ENCODE data around the gene FAM174A. TPM values are rescaled to one million over a fixed set of nuclear protein-coding genes. Genes with fewer than 3 reads are reported as not detected.

The FAM174A gene
- total and polyA plus RNA-seq, 8 donors, result 0.89 to 32.7 (median 17.2) TPM

DNA sequence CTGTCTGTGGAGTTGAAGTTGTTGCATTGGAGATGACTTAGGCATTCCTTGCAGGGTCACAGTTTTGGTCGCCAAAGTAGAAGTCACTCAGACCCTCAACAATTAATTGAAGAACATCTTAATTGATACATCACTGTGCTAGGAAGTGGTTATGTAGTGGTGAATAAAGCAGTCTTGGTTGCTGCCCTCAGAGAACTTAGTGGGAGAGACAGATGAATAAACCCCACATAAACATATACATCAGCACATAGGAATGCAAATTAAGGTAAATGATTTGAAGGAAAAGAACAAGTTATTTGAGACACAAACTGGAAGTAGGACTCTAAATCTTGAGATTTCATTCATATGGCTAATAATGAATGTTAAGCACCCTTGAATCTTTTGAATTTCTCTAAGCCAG is 25.7 kb downstream of the FAM174A start:
- DNase-seq, result no peak
- no peak overlapping the region for H3K27ac ChIP-seq
- no peaks in the 10 kb centered on the region for H3K27me3 ChIP-seq
- no peaks in the 10 kb centered on the region for H3K9me3 ChIP-seq
- peaks cover 0 to 28% (median 23%) of the 10 kb centered on the region in 4 donors for H3K36me3 ChIP-seq
- intact Hi-C loops (cut with DNase I; ENCODE audit: low total_unique reads), result no loop called here
- TF ChIP-seq POLR2A (IDR thresholded peaks at IDR 0.05), result no peak
- no peak for TF ChIP-seq EP300 (IDR thresholded peaks at IDR 0.05)
- no peak for TF ChIP-seq POLR2AphosphoS5 (IDR thresholded peaks at IDR 0.05)
- TF ChIP-seq, protein P1, sequence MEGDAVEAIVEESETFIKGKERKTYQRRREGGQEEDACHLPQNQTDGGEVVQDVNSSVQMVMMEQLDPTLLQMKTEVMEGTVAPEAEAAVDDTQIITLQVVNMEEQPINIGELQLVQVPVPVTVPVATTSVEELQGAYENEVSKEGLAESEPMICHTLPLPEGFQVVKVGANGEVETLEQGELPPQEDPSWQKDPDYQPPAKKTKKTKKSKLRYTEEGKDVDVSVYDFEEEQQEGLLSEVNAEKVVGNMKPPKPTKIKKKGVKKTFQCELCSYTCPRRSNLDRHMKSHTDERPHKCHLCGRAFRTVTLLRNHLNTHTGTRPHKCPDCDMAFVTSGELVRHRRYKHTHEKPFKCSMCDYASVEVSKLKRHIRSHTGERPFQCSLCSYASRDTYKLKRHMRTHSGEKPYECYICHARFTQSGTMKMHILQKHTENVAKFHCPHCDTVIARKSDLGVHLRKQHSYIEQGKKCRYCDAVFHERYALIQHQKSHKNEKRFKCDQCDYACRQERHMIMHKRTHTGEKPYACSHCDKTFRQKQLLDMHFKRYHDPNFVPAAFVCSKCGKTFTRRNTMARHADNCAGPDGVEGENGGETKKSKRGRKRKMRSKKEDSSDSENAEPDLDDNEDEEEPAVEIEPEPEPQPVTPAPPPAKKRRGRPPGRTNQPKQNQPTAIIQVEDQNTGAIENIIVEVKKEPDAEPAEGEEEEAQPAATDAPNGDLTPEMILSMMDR (IDR thresholded peaks at IDR 0.05), result no peak
- WGBS, 5 donors, result 95 to 100% (median 100%) methylated on average over 1 of the region's 1 CpG
- no peaks in the 10 kb centered on the region for H3K4me1 ChIP-seq
- H3K4me3 ChIP-seq, result no peak overlapping the region

DNA sequence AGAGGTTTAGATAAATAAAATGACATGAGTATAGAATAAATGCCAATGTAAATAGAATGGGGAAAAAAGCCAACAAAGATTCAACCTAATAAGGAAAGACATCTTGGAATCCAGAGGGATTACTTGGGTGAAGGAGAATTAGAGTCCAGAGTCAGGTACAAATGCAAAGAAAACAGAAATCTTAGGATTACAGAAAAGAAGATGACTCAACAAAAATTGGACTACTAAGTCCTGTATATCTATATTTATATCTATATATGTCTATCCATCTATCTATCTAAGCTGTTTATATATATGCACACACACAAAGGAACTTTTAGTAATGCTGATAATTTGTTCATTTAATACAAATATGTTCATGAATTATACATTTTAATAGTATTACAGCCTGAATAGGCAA is 27.6 kb downstream of the FAM174A start:
- Histone ChIP-seq H3K27me3 (no peaks in the 10 kb centered on the region), H3K36me3 (peaks cover 0 to 28% (median 23%) of the 10 kb centered on the region in 4 donors), H3K4me1 (no peaks in the 10 kb centered on the region), H3K9me3 (no peaks in the 10 kb centered on the region), H3K4me3 (no peak overlapping the region), H3K27ac (no peak overlapping the region)
- no peak for DNase-seq
- intact Hi-C loops (cut with DNase I; ENCODE audit: low total_unique reads), result no loop called here
- TF ChIP-seq, protein P1 (IDR thresholded peaks at IDR 0.05), result no peak

DNA sequence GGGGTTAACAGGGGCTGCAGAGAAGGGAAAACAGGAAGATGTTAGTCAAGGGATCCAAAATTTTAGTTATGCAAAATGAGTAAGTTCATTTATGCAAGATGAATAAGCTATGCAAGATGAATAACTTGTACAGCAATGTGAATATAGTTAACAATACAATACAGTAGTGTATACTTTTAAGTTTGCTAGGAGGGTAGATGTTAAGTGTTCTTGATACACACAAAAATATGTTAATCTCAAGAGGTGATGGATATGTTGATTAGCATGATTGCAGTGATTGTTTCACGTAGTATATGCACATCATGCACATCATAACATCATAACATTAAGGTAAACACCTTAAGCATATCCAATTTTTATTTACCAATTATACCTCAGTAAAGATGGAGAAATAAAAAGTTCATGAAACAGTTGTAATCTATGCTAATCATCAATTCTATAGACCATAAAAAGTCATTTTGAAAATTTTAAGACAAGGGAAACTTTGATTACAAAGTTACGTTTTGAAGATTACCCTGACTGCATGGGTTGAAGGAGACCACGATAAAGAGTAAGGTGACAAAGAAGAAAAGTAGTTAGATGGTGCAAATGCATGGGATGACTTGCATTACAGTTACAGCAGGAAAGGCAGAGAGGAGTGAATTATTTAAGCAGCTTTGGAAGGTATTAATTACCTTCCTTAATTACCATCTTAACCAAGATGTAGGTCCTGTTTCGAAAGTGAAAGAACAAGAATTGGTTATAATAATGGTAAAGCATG is 31.4 kb downstream of the FAM174A start:
- DNase-seq, result no peak
- TF ChIP-seq POLR2A (IDR thresholded peaks at IDR 0.05) (no peak), EP300 (IDR thresholded peaks at IDR 0.05) (no peak), POLR2AphosphoS5 (IDR thresholded peaks at IDR 0.05) (no peak)
- TF ChIP-seq, protein P1 (IDR thresholded peaks at IDR 0.05), result no peak
- WGBS, 5 donors, result 88 to 91% (median 90%) methylated on average over 4 of the region's 4 CpGs
- H3K27ac ChIP-seq, result no peak overlapping the region
- H3K27me3 ChIP-seq, result no peaks in the 10 kb centered on the region
- H3K4me1 ChIP-seq, result no peaks in the 10 kb centered on the region
- intact Hi-C loops (cut with DNase I; ENCODE audit: low total_unique reads), result no loop called here
- H3K36me3 ChIP-seq, result peaks cover 0 to 30% (median 27%) of the 10 kb centered on the region in 4 donors
- no peak overlapping the region for H3K4me3 ChIP-seq
- no peaks in the 10 kb centered on the region for H3K9me3 ChIP-seq

DNA sequence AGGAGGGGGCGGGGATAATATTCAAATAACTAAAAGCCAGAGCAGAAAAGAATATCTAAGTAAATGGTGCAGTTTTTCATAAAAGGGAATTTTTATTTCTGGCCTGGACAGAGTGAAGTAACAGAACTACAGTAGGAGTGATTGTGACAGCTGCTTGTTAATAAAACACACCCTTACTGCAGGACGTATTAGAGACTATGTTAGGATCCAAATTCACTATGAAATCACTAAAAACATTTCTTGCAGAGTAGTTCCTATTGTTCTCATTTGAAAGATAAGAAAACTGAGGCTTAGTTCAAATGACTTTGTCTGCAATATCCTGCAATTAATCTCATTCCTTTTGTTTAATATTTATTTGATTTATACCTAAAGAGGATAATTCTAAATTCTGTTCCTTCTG is 39.5 kb downstream of the FAM174A start:
- H3K27ac ChIP-seq, result no peak overlapping the region
- peaks cover 0 to 19% (median 9%) of the 10 kb centered on the region in 4 donors for H3K4me1 ChIP-seq
- no peak overlapping the region for H3K4me3 ChIP-seq
- no peak for DNase-seq
- H3K27me3 ChIP-seq, result no peaks in the 10 kb centered on the region
- peaks cover 0 to under 1% (median 0%) of the 10 kb centered on the region in 4 donors for H3K36me3 ChIP-seq
- no peaks in the 10 kb centered on the region for H3K9me3 ChIP-seq
- intact Hi-C loops (cut with DNase I; ENCODE audit: low total_unique reads), result no loop called here
- 61 to 68% (median 63%) methylated on average over 2 of the region's 2 CpGs for WGBS, 5 donors
- TF ChIP-seq POLR2A (IDR thresholded peaks at IDR 0.05) (no peak), EP300 (IDR thresholded peaks at IDR 0.05) (no peak), POLR2AphosphoS5 (IDR thresholded peaks at IDR 0.05) (no peak)
- TF ChIP-seq, protein P1 (IDR thresholded peaks at IDR 0.05), result no peak

Data from stomach (tissue), 9 donors.